Hematopoietic multipotent progenitor cell treated with erythropoietin and hydrocortisone succinate and interleukin-3 and kit ligand, for 15 days (in vitro differentiated cells): ENCODE results near the gene ZCCHC8.
"Not testable (repeated sequence)": the region's sequence is repeated elsewhere in the genome, so short reads cannot be mapped to it uniquely, and the experiment has no call there.

ENCODE experiments used
- DNase-seq: peaks from one replicate; pipeline ENCODE4 v3.0.0-alpha.2; 2015; ENCODE audit warnings: low spot score

Gene ZCCHC8

GRCh38 chr12:122500685-122501488 is at the start of gene ZCCHC8:
Gene ZCCHC8, minus strand, starts transcription at chr12:122500932. Its CDS starts 92 bp downstream, at chr12:122500840.
- peak; percentile 97 for DNase-seq

GRCh38 chr12:122547330-122547729 is 46.6 kb upstream of the ZCCHC8 start:
- DNase-seq, result no peak

- DNase-seq, result no peak
Measured at GRCh38 chr12:122545855-122546254, 45.1 kb upstream of the ZCCHC8 start.

- no peak for DNase-seq
Measured at GRCh38 chr12:122544537-122544936, 43.8 kb upstream of the ZCCHC8 start.

- DNase-seq, result no peak
Measured at GRCh38 chr12:122538496-122538895, 37.8 kb upstream of the ZCCHC8 start.

GRCh38 chr12:122537021-122537420 is 36.3 kb upstream of the ZCCHC8 start:
- DNase-seq, result no peak

- no peak for DNase-seq
Measured at GRCh38 chr12:122533856-122534255, 33.1 kb upstream of the ZCCHC8 start.

GRCh38 chr12:122528992-122529391 is 28.3 kb upstream of the ZCCHC8 start:
- no peak for DNase-seq

- no peak for DNase-seq
Measured at GRCh38 chr12:122528582-122528981, 27.9 kb upstream of the ZCCHC8 start.

GRCh38 chr12:122527478-122527944 is 26.8 kb upstream of the ZCCHC8 start:
- no peak for DNase-seq

GRCh38 chr12:122526683-122527477 is 26.1 kb upstream of the ZCCHC8 start, which contains the start of the genes KNTC1 and RSRC2:
Gene KNTC1, plus strand, starts transcription at chr12:122527249. Its CDS starts 2,815 bp downstream, at chr12:122530064.
Gene RSRC2, minus strand, starts transcription at chr12:122526936. Its CDS starts 83 bp downstream, at chr12:122526853.
- DNase-seq, result peak; percentile 100

- DNase-seq, result peak; percentile 23
Measured at GRCh38 chr12:122523846-122524718, 23.4 kb upstream of the ZCCHC8 start.

- no peak for DNase-seq
Measured at GRCh38 chr12:122523280-122523679, 22.5 kb upstream of the ZCCHC8 start.

GRCh38 chr12:122520676-122521075 is 19.9 kb upstream of the ZCCHC8 start:
- no peak for DNase-seq

GRCh38 chr12:122519418-122519817 is 18.7 kb upstream of the ZCCHC8 start:
- no peak for DNase-seq

GRCh38 chr12:122518908-122519307 is 18.2 kb upstream of the ZCCHC8 start:
- no peak for DNase-seq

- DNase-seq, result no peak
Measured at GRCh38 chr12:122517877-122518276, 17.1 kb upstream of the ZCCHC8 start.

- no peak for DNase-seq
Measured at GRCh38 chr12:122516544-122517361, 16.0 kb upstream of the ZCCHC8 start.

GRCh38 chr12:122515275-122515674 is 14.5 kb upstream of the ZCCHC8 start:
- no peak for DNase-seq

- DNase-seq, result no peak
Measured at GRCh38 chr12:122513660-122514059, 12.9 kb upstream of the ZCCHC8 start.

GRCh38 chr12:122513028-122513427 is 12.3 kb upstream of the ZCCHC8 start:
- DNase-seq, result not testable (repeated sequence)
